GM19023 (cell line): ENCODE results near the gene LAMA5.

Source experiments
- ATAC-seq: cut with Tn5 transposase; IDR thresholded peaks from one replicate; pipeline ENCODE4 v1.9.1; 2021; ENCODE audit warnings: mild to moderate bottlenecking, moderate library complexity; ENCODE audit not compliant: unreplicated experiment

Gene LAMA5

DNA sequence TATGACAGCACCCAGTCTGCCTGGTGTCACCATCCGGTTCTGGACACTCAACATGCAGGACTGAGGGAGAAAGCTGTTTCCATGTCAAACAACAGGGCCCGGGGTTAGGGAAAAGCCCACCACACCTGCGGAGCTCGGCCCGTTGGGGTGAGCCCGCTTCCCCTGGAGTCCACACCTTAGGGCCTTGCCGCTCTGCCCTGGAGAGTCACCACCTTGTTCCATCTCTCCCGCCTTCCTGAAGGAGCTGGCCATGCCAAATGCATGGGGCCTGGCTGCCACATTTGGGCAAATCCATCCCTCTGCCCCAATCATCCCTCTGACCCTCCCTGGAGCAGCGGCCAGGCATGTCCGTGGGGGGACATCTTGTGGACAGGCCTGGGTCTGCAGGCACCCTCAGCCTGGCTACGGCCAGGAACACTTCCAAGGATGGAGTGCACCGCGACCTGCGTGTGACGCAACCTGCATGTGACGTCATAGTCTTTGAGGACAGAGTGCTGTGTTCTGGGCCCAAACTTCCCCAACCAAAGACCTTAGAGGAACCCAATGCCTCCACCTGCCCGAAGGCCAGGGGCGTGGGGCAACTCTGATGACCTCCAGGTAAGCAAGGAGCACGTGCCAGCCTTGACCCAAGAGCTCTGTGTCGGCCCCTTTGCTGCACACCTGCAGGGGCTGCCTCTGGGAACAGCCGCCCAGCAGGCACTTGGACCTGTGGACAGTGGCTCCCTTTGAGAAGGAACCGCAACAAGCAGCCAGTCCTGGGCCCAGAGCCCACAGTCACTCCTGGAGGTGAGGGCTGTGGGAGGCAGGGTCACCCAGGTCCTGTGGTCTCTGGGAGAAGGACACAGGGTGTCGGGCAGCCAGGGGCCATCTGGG is 38.2 kb upstream of the LAMA5 start:
- no peak for ATAC-seq

GRCh38 chr20:62404761-62405107 is 37.6 kb upstream of the LAMA5 start:
- ATAC-seq: no peak

GRCh38 chr20:62404112-62404665 is 37.1 kb upstream of the LAMA5 start:
- no peak for ATAC-seq

DNA sequence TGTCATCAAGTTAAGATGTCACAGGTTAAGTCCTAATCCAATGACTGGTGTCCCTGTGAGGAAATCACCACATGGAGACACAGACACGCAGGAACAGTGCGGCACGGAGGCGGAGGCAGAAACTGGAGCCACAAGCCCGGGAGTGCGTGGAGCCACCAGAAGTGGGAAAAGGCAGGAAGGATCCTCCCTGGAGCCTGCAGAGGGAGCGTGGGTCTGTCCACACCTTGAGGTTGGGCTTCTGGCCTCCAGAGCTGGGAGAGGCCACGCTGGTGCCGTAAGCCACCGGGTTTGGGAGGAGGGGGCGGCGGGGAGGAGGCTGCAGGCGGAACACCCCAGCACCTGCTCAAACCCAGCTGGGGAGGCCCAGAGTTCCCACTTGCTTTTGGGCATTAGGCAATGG is 36.2 kb upstream of the LAMA5 start:
- no peak for ATAC-seq

GRCh38 chr20:62402456-62403150 is 35.5 kb upstream of the LAMA5 start:
- no peak for ATAC-seq

DNA sequence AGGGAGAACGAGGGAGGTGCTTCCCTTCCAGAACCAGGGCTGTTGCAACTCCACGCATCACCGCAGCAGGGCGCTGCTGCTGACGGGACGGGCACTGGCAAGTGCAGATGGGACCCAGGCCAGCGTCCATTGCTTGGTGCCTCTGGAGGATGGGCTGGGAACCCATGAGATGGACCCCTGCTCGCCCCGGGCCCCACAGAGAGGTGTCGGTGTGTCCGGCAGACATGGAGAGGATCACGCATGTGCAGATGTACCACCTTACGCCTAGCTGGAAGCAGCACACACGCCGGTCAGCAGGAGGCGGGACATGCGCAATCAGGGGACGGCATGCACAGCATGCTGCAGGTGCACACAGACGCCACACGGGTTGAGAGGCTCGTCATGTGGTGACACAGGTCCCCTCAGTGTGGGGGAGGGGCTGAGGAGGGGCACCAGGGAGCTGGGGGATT is 34.2 kb upstream of the LAMA5 start:
- no peak for ATAC-seq

- no peak for ATAC-seq
These were observed 33.4 kb upstream of the LAMA5 start for GRCh38 chr20:62400541-62400940.

GRCh38 chr20:62400021-62400420 is 32.9 kb upstream of the LAMA5 start:
- ATAC-seq: no peak

DNA sequence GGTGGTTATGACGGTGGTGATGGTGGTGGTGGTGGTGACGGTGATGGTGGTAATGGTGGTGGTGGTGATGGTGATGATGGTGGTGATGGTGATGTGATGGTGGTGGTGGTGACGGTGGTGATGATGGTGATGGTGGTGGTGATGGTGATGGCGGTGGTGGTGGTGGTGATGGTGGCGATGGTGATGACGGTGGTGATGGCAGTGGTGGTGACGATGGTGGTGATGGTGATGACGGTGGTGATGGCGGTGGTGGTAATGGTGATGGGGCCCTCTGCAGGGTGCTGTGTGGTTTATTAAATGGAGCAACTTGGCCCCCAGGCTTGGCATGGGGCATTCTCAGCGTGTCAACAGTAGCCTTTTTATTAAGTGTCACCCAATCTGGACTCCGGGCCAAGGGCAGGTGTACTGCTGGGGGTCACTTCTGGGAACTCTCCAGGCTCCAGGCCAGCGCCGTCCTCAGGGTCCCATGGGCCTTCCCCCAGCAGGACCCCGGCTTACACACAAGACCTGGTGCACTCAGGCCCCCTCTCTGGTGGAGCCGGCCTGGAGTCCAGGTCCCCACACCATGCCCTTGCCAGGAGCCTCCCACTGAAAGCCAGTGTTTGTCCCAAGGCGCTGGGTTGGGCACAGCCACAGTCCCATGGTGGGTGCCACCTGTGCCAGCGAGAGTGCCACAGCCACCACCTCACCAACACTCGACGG is 31.2 kb upstream of the LAMA5 start:
- ATAC-seq: no peak

DNA sequence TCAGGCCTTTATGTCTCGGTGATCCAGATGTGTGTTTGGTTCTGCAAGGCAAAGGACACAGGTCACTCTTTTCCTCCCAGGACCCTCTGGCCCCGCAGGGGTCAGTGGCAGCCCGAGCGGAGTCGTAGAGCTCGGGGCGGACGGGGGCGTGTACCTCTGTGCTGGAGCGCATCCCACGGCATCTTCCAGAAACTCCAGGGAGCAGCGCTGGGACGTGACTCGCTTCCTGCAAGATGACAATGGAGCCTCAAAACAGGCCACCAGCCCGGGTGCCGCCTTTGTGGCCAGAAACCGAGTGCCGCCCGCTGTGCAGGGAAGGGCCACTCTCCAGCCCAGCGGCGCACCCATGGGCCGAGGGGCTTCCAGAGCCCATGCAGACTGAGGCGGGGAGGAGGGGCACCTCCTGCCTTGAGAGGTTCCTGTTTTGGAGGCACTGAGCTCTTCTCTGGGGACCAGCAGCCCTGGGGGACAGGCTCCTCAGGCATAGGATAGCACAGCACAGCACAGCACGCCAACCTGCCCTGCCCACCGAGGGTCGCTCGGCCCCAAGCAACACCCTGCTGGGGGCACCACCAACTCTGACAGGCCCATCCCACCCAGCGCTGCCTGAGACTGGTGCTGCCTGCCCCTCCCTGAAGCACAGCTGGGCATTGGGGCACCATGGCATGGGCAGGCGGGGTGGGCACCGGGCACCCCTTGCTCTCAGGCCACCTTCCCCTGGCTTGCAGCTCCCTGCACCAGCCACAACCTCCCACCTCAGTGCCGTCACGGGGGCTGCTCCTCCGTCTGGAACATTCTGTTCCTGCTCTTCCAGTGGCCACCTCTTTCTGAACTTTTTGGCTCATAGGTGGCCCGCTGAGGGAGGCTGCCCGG is 29.5 kb upstream of the LAMA5 start:
- no peak for ATAC-seq

GRCh38 chr20:62395311-62396242 is 28.5 kb upstream of the LAMA5 start:
- ATAC-seq: no peak

DNA sequence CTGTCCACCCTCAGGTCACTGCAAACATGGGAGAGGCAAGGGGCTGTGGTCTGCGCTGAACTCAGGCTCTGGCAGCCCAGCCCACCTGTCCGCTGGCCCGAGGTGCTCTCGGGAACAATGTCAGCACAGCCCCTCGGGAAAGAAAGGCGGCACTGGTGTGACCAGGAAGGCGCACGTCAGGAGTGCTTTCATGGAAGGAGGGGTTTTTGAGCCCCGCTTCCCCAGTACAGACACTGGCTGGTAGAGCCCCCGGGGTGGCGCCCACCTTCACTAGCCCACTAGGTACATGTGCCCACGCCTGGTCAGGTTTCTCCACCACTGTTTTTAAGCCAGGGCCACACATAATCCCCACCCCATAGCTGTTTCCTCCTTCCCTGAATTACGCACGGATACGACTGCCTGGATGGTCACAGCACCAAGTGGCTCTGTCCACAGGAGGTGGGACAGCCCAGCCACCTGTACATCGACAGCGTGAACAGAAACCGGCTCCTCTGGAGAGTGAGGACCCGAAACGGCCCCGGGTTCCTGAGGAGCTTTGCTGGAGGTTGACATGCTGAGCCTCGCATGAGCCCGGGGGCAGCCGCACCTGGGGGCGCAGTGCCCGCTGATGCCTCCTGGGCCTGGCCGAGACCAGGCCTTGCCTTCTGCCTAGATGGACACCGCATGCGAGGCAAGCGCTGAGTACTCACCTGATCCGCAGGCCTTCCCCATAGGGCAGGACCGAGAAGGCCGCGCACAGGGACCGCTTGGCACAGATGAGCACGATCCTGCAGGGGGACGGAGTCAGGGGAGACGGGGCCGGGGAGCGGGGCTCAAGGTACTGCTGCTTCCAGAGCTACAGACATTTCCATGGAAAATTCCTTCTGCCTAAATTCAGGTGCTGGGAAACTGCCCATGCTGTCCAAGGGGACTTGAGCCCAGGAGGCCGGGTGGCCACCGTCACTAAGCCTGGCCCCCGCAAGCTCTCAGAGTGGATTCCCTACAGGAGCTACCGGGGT is 27.4 kb upstream of the LAMA5 start:
- ATAC-seq: no peak

- no peak for ATAC-seq
These were observed 26.7 kb upstream of the LAMA5 start for GRCh38 chr20:62393830-62394229.

GRCh38 chr20:62393335-62393665 is 26.2 kb upstream of the LAMA5 start:
- no peak for ATAC-seq

DNA sequence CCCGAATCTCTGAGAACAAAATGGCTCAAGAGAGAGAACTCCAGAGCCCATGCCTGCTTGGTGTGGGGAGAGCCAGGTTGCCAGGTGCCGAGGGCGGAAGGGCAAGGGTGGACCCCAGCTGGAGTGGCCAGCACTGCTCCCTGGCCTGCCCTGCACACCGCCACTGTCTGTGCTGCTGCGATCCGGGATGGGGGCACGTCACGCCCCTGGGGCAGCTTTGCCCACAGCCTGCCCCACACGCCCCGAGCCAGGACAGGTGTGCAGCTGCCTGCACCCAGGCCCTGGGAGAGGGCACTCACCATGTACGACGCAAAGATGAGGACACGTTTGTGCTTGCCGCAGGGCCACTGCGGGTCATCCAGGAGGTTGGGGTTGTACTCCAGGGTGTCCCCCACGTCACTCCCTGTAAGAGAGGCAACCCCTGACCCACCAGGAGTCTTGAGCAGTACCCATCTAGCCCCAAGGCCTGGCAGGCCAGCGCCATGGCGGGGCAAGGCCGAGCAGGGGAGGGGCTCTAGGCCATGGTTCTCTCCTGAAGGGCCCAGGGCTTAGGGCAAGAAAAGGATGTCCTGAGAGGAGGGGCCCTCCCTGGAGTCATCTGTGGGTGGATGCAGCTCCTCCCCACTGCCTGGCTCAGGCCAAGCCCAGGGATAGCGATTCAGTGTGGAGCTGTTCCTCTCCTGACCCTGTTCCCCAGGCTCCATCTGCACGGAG is 25.7 kb upstream of the LAMA5 start:
- no peak for ATAC-seq

- no peak for ATAC-seq
These were observed 24.9 kb upstream of the LAMA5 start for GRCh38 chr20:62392077-62392418.

GRCh38 chr20:62391165-62392076 is 24.3 kb upstream of the LAMA5 start:
- ATAC-seq: no peak
